ENCODE measurements around the gene NEURL2.
"Not testable (repeated sequence)": the region's sequence is repeated elsewhere in the genome, so short reads cannot be mapped to it uniquely, and the experiment has no call there.

NEURL2 gene

DNA sequence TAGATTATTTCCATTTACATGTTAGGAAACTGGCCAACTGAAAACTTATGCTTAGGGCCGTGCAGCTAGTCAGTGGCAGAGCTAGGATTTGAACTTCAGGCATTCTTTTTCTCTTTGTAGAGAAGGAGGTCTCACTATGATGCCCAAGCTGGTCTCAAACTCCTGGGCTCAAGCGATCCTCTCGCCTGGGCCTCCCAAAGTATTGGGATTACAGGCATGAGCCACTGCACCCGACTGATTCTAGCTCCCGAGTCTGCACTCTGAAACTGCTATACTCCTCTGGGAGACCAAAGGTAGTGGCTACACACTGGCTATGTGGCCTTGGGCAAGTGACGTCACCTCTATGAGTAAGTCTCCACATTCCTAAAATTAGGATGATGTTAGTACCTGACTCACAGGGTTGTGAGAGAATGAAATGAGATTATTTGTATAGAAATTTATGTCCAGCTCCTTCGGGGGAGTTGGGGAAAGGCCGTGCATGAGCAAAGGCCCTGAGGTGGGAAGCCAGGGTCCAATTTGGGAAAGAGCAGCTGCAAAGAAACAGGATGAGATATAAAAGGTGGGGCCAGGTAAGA, 14.6 kb upstream of the NEURL2 start:
- Histone ChIP-seq H3K4me2 (ENCODE audit: low read depth, low read length, poor library complexity, severe bottlenecking) (no peak overlapping the region), H3K27me3 (ENCODE audit: insufficient read depth, low read length, poor library complexity, severe bottlenecking) (no peaks in the 10 kb centered on the region), H4K20me1 (ENCODE audit: insufficient read depth, low read length, poor library complexity, severe bottlenecking) (no peaks in the 10 kb centered on the region), H3K9ac (ENCODE audit: low read depth, low read length, poor library complexity, severe bottlenecking) (no peak overlapping the region), H2AFZ (ENCODE audit: low read length) (no peak overlapping the region), H3K9me2 (replicated peaks; ENCODE audit: low read depth, low read length) (no peaks in the 10 kb centered on the region), H3K4me1 (ENCODE audit: insufficient read depth, low read length, poor library complexity, severe bottlenecking) (peaks cover 4% of the 10 kb centered on the region), H3K9me3 (ENCODE audit: insufficient read depth, low read depth, low read length) (no peaks in the 10 kb centered on the region), H3K79me2 (ENCODE audit: insufficient read depth, low read length) (no peaks in the 10 kb centered on the region), H3K4me3 (ENCODE audit: low read length, poor library complexity, severe bottlenecking) (no peak overlapping the region), H3F3A (ENCODE audit: low read depth) (no peaks in the 10 kb centered on the region), H3K36me3 (ENCODE audit: insufficient read depth, low read length) (no peaks in the 10 kb centered on the region)
- no peak for TF ChIP-seq CTCF (conservative IDR thresholded peaks at IDR 0.05; ENCODE audit: low read length)
- TF ChIP-seq EZH2phosphoT487 (IDR thresholded peaks at IDR 0.05; ENCODE audit: borderline replicate concordance) = no peak

DNA sequence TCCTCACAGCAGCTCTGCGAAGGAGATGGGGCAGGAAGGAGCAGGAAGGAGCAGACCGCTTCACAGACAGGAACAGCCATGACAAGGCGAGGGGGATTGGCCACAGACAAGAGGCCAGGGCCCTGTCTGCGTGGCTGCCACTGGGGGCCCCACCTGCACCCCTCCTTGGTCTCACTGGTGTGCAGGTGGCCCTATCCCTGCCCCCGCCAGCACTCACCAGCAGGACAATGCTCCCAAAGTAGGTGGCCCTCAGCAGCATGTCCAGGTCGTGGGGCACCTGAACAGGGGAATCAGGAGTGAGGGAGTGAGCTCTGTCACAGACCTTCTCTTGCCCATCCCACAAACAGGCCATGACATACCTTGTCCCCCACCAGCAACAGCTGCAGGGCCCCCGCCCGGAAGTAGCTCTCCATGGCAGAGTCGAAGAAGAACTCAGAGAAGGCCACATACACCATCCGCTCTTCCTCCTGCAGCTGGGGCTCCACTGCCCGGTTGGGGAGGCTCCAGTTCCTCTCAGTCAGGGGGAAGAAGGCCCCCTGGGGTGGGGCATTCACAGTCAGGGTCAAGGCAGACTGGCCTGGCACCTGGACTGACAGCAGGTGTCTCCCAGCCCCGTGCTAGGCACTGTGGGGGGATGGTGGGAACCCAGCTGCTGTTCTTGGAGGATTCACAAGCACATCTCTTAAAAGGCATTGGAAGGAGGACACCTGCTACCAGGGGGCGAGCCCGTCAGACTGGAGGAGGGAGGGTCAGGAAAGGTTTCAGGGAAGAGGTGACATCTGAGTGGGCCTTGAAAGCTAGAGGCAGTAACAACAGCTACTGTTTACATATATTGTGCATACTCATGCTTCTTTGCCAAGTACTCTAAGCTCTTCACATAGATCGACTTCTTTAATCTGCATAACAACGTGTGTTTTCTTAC, 13.8 kb upstream of the NEURL2 start:
- H3K4me3 ChIP-seq (ENCODE audit: low read length, poor library complexity, severe bottlenecking) = no peak overlapping the region
- H3K9me2 ChIP-seq (replicated peaks; ENCODE audit: low read depth, low read length) = no peaks in the 10 kb centered on the region
- no peak overlapping the region for H3K4me2 ChIP-seq (ENCODE audit: low read depth, low read length, poor library complexity, severe bottlenecking)
- no peaks in the 10 kb centered on the region for H3F3A ChIP-seq (ENCODE audit: low read depth)
- no peaks in the 10 kb centered on the region for H4K20me1 ChIP-seq (ENCODE audit: insufficient read depth, low read length, poor library complexity, severe bottlenecking)
- no peaks in the 10 kb centered on the region for H3K9me3 ChIP-seq (ENCODE audit: insufficient read depth, low read depth, low read length)
- TF ChIP-seq CTCF (conservative IDR thresholded peaks at IDR 0.05; ENCODE audit: low read length) (no peak), EZH2phosphoT487 (IDR thresholded peaks at IDR 0.05; ENCODE audit: borderline replicate concordance) (no peak)
- no peaks in the 10 kb centered on the region for H3K27me3 ChIP-seq (ENCODE audit: insufficient read depth, low read length, poor library complexity, severe bottlenecking)
- H3K79me2 ChIP-seq (ENCODE audit: insufficient read depth, low read length) = no peaks in the 10 kb centered on the region
- peaks cover 4% of the 10 kb centered on the region for H3K4me1 ChIP-seq (ENCODE audit: insufficient read depth, low read length, poor library complexity, severe bottlenecking)
- no peak overlapping the region for H2AFZ ChIP-seq (ENCODE audit: low read length)
- H3K9ac ChIP-seq (ENCODE audit: low read depth, low read length, poor library complexity, severe bottlenecking) = no peak overlapping the region
- no peaks in the 10 kb centered on the region for H3K36me3 ChIP-seq (ENCODE audit: insufficient read depth, low read length)

GRCh38 chr20:45902199-45902701, 11.2 kb upstream of the NEURL2 start:
- H3K9ac ChIP-seq (ENCODE audit: low read depth, low read length, poor library complexity, severe bottlenecking) = no peak overlapping the region
- no peak for TF ChIP-seq CTCF (conservative IDR thresholded peaks at IDR 0.05; ENCODE audit: low read length)
- TF ChIP-seq EZH2phosphoT487 (IDR thresholded peaks at IDR 0.05; ENCODE audit: borderline replicate concordance) = no peak

DNA sequence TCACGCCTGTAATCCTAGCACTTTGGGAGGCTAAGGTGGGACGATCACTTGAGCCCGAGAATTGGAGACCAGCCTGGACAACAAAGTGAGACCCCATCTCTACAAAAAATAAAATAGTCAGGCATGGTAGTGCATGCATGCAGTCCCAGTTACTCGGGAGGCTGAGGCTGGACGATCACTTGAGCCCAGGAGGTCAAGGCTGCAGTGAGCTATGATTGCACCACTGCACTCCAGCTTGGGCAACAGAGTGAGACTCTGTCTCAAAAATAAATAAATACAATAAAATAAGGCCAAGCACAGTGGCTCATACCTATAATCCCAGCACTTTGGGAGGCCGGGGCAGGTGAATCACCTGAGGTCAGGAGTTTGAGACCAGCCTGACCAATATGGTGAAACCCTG, 10.3 kb upstream of the NEURL2 start:
- not testable (repeated sequence) for H3K79me2 ChIP-seq (ENCODE audit: insufficient read depth, low read length); H2AFZ ChIP-seq (ENCODE audit: low read length); H3K27me3 ChIP-seq (ENCODE audit: insufficient read depth, low read length, poor library complexity, severe bottlenecking); H3K9me2 ChIP-seq (replicated peaks; ENCODE audit: low read depth, low read length); H3K4me3 ChIP-seq (ENCODE audit: low read length, poor library complexity, severe bottlenecking); H3K9ac ChIP-seq (ENCODE audit: low read depth, low read length, poor library complexity, severe bottlenecking); H3K36me3 ChIP-seq (ENCODE audit: insufficient read depth, low read length); H4K20me1 ChIP-seq (ENCODE audit: insufficient read depth, low read length, poor library complexity, severe bottlenecking); H3K4me1 ChIP-seq (ENCODE audit: insufficient read depth, low read length, poor library complexity, severe bottlenecking); H3K4me2 ChIP-seq (ENCODE audit: low read depth, low read length, poor library complexity, severe bottlenecking); H3F3A ChIP-seq (ENCODE audit: low read depth); H3K9me3 ChIP-seq (ENCODE audit: insufficient read depth, low read depth, low read length)

More at GRCh38 chr20:45902199-45902701, 11.2 kb upstream of the NEURL2 start:
- no peaks in the 10 kb centered on the region for H3K36me3 ChIP-seq (ENCODE audit: insufficient read depth, low read length)
- no peaks in the 10 kb centered on the region for H4K20me1 ChIP-seq (ENCODE audit: insufficient read depth, low read length, poor library complexity, severe bottlenecking)
- no peak overlapping the region for H2AFZ ChIP-seq (ENCODE audit: low read length)
- no peaks in the 10 kb centered on the region for H3K9me3 ChIP-seq (ENCODE audit: insufficient read depth, low read depth, low read length)
- H3K9me2 ChIP-seq (replicated peaks; ENCODE audit: low read depth, low read length) = no peaks in the 10 kb centered on the region
- H3K4me2 ChIP-seq (ENCODE audit: low read depth, low read length, poor library complexity, severe bottlenecking) = no peak overlapping the region
- no peaks in the 10 kb centered on the region for H3K79me2 ChIP-seq (ENCODE audit: insufficient read depth, low read length)
- H3K4me1 ChIP-seq (ENCODE audit: insufficient read depth, low read length, poor library complexity, severe bottlenecking) = peaks cover 4% of the 10 kb centered on the region
- no peaks in the 10 kb centered on the region for H3K27me3 ChIP-seq (ENCODE audit: insufficient read depth, low read length, poor library complexity, severe bottlenecking)
- H3K4me3 ChIP-seq (ENCODE audit: low read length, poor library complexity, severe bottlenecking) = no peak overlapping the region
- H3F3A ChIP-seq (ENCODE audit: low read depth) = no peaks in the 10 kb centered on the region
